Caco-2 (cell line): ENCODE measurements around the gene VPS52. TPM values are rescaled to one million over a fixed set of nuclear protein-coding genes. Genes with fewer than 3 reads are reported as not detected.
A peak's percentile ranks its signal among the peaks of the same experiment; 100 is the strongest.

Experiments used
- Bru-seq: library from RNA; stranded (reverse); fragments of 400-500 nt; gene quantifications from one replicate; lab custom pipeline; 2021; lab: Mats Ljungman, UMichigan
- BruChase-seq, 2 experiments: library from RNA; stranded (reverse); fragments of 400-500 nt; gene quantifications; one replicate each; lab custom pipeline; 2021; lab: Mats Ljungman, UMichigan
- BruUV-seq: library from RNA; stranded (reverse); fragments of 400-500 nt; replicated peaks from 2 replicates; lab custom pipeline; 2021; lab: Mats Ljungman, UMichigan
- CTCF ChIA-PET: fragments of 300-600 bp; sonication (Branson Sonifier 250); formaldehyde crosslinking; loops from one replicate; lab custom pipeline; 2022; ENCODE audit warnings: antibody characterized with exemption; lab: Charles Lee
- POLR2A ChIA-PET: fragments of 300-600 bp; sonication (Branson Sonifier 250); formaldehyde crosslinking; loops from one replicate; lab custom pipeline; 2022; ENCODE audit warnings: antibody characterized with exemption; lab: Charles Lee
- DNase-seq, 2 experiments: peaks; one replicate each; pipeline versions ENCODE4 v3.0.0 to v3.0.0-alpha.2; 2020 to 2022
- H3K27me3 ChIP-seq: replicated peaks from 2 replicates; pipeline ENCODE4 v1.6.0; 2011; ENCODE audit warnings: low read length; ENCODE audit not compliant: control insufficient read depth, insufficient read depth
- H3K36me3 ChIP-seq: 2 replicates; pipeline ENCODE4 v1.5.1; 2011; ENCODE audit warnings: low read length; ENCODE audit not compliant: control insufficient read depth, insufficient read depth
- H3K4me1 ChIP-seq: fragments of 250-450 bp; sonication (Bioruptor Pico); 2 replicates; pipeline ENCODE4 v1.5.1; 2020; ENCODE audit warnings: mild to moderate bottlenecking
- H3K4me3 ChIP-seq: 2 replicates; pipeline ENCODE4 v1.5.1; 2011; ENCODE audit warnings: low read depth, mild to moderate bottlenecking, control low read depth, low read length
- H3K9me3 ChIP-seq: fragments of 250-450 bp; sonication (Bioruptor Pico); 2 replicates; pipeline ENCODE4 v1.5.1; 2020; ENCODE audit warnings: mild to moderate bottlenecking, moderate library complexity
- H3K27ac Mint-ChIP-seq: one replicate; pipeline ENCODE4 v1.8.0; 2022; ENCODE audit warnings: mixed read lengths; ENCODE audit not compliant: unreplicated experiment
- H3K27me3 Mint-ChIP-seq: one replicate; pipeline ENCODE4 v1.8.0; 2022; ENCODE audit warnings: mixed read lengths; ENCODE audit not compliant: insufficient read depth, unreplicated experiment
- H3K36me3 Mint-ChIP-seq: one replicate; pipeline ENCODE4 v1.8.0; 2022; ENCODE audit warnings: mild to moderate bottlenecking, mixed read lengths; ENCODE audit not compliant: insufficient read depth, unreplicated experiment
- H3K4me1 Mint-ChIP-seq: one replicate; pipeline ENCODE4 v1.8.0; 2022; ENCODE audit warnings: low read depth, mixed read lengths; ENCODE audit not compliant: unreplicated experiment
- H3K4me3 Mint-ChIP-seq: one replicate; pipeline ENCODE4 v1.8.0; 2022; ENCODE audit warnings: mild to moderate bottlenecking, moderate library complexity, mixed read lengths; ENCODE audit not compliant: unreplicated experiment
- H3K9me3 Mint-ChIP-seq: one replicate; pipeline ENCODE4 v1.8.0; 2022; ENCODE audit warnings: mixed read lengths; ENCODE audit not compliant: unreplicated experiment
- intact Hi-C: fragments of 100-400 bp; cut with micrococcal nuclease; formaldehyde crosslinking; loops from one replicate; pipeline ENCODE4 v1.10.0; 2022; ENCODE audit not compliant: unreplicated experiment
- long read RNA-seq: library from polyadenylated mRNA; stranded (forward); transcript quantifications from one replicate; pipeline ENCODE4 v2.0.0, GENCODE V29; 2022
- total RNA-seq: library from RNA; stranded (reverse); gene quantifications from 2 replicates; pipeline ENCODE4 v1.2.3, GENCODE V29; 2022
- TF ChIP-seq, protein P1 (sequence below), 2 experiments: fragments of 200-600 bp in 1 of 2; IDR thresholded peaks; 1 replicate in 1 of 2; 2 replicates in 1 of 2; pipeline versions ENCODE4 v1.5.1 to v1.8.0; 2011 to 2022; ENCODE audit warnings: antibody characterized with exemption in 1 of 2, control low read depth in 1 of 2, inconsistent platforms in 1 of 2, low read depth in 1 of 2, low read length in 1 of 2, mild to moderate bottlenecking in 1 of 2, moderate library complexity in 1 of 2; ENCODE audit not compliant: insufficient read depth in 1 of 2, severe bottlenecking in 1 of 2, unreplicated experiment in 1 of 2

Gene VPS52, protein sequence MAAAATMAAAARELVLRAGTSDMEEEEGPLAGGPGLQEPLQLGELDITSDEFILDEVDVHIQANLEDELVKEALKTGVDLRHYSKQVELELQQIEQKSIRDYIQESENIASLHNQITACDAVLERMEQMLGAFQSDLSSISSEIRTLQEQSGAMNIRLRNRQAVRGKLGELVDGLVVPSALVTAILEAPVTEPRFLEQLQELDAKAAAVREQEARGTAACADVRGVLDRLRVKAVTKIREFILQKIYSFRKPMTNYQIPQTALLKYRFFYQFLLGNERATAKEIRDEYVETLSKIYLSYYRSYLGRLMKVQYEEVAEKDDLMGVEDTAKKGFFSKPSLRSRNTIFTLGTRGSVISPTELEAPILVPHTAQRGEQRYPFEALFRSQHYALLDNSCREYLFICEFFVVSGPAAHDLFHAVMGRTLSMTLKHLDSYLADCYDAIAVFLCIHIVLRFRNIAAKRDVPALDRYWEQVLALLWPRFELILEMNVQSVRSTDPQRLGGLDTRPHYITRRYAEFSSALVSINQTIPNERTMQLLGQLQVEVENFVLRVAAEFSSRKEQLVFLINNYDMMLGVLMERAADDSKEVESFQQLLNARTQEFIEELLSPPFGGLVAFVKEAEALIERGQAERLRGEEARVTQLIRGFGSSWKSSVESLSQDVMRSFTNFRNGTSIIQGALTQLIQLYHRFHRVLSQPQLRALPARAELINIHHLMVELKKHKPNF
- total RNA-seq (55.1 and 55.6 TPM in 2 replicates), Bru-seq, nascent RNA (percentile 74 among the genes with signal in this experiment), BruChase-seq, experiment 1, labeled RNA remaining after a 2-hour chase (percentile 76 among the genes with signal in this experiment), BruChase-seq, experiment 2, labeled RNA remaining after a 6-hour chase (percentile 80 among the genes with signal in this experiment)
- long read RNA-seq, transcript VPS52-212 (20 exons, 2,960 nt): major isoform, 35 of 68 reads
- long read RNA-seq, partial matches to known transcripts: 9 of 68 reads
- long read RNA-seq, other reads (novel, unspliced or antisense): 24 of 68 reads

DNA sequence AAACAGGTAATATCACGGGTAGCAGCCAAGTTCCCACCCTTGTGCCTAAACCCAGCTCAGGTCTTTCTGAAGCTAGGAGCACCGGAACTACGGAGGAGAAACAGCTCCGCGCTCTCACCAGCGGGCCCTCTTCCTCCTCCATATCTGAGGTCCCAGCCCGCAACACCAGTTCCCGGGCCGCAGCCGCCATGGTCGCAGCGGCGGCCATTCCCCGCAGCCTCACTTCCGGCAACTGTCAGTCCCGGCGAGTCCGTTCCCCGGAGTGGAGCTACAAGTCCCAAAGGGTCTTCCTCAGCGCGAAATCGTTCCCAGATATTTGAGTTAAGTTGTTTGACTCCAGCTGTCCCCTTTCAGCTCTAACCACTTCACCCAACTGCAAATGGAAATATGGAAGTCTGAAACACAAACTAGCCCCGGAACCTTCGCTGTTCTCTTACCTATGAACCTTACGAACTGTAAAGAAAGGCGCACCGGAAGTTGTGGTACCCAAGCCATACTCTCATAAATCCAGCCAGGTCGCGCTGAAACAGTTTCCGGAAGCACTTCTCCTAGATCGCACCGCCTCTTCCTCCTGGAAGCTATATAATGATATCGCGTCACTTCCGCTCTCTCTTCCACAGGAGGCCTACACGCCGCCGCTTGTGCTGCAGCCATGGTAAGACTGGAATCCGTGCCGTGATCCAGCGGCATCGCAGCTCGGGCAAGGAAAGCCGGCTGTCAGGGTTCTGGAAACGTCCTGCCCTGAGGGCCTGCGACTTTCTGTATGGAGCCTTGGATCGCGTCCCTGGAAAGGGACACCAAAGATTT, at the start of gene VPS52, which contains the start of gene RPS18:
TSS of gene VPS52 (minus strand) at position 409 of the 807 bp plus-strand sequence. CDS start at position 208, 201 bp downstream.
TSS of gene RPS18 (plus strand) at position 608 of the 807 bp plus-strand sequence. CDS start at position 653, 45 bp downstream.
- Mint-ChIP-seq H3K4me3 (peak within 1 kb of the TSS; percentile 95), H3K27ac (peak within 1 kb of the TSS; percentile 100), H3K9me3 (no peaks in the 10 kb centered on the region), H3K27me3 (no peaks in the 10 kb centered on the region), H3K36me3 (peaks cover 55% of the 10 kb centered on the region), H3K4me1 (peaks cover 24% of the 10 kb centered on the region)
- Histone ChIP-seq H3K27me3 (no peaks in the 10 kb centered on the region), H3K4me1 (peaks cover 18% of the 10 kb centered on the region), H3K4me3 (peak within 1 kb of the TSS; percentile 56), H3K9me3 (no peaks in the 10 kb centered on the region), H3K36me3 (peaks cover 9% of the 10 kb centered on the region)
- CTCF ChIA-PET: interaction anchor here (0.6 to 1.3 kb wide), 6 partner anchors 22 to 232 kb away, joined by 3 to 21 read pairs (median 4); partner anchors contain the start of genes CUTA, RGL2 and ZBTB22
- peak; percentile 93 to 97 for DNase-seq
- TF ChIP-seq, protein P1, sequence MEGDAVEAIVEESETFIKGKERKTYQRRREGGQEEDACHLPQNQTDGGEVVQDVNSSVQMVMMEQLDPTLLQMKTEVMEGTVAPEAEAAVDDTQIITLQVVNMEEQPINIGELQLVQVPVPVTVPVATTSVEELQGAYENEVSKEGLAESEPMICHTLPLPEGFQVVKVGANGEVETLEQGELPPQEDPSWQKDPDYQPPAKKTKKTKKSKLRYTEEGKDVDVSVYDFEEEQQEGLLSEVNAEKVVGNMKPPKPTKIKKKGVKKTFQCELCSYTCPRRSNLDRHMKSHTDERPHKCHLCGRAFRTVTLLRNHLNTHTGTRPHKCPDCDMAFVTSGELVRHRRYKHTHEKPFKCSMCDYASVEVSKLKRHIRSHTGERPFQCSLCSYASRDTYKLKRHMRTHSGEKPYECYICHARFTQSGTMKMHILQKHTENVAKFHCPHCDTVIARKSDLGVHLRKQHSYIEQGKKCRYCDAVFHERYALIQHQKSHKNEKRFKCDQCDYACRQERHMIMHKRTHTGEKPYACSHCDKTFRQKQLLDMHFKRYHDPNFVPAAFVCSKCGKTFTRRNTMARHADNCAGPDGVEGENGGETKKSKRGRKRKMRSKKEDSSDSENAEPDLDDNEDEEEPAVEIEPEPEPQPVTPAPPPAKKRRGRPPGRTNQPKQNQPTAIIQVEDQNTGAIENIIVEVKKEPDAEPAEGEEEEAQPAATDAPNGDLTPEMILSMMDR (IDR thresholded peaks at IDR 0.05; ENCODE audit: insufficient read depth in 1 of 2, low read depth in 1 of 2, low read length in 1 of 2, severe bottlenecking in 1 of 2, unreplicated experiment in 1 of 2): no peak
- BruUV-seq: TSS peak; percentile 83
- intact Hi-C loops: loop anchor here (1.0 kb wide), 1 partner anchor 22 kb away; no protein-coding TSS in a partner anchor
- POLR2A ChIA-PET: interaction anchor here (0.6 to 2.3 kb wide), 11 partner anchors 12 to 300 kb away, joined by 3 to 17 read pairs (median 7); partner anchors contain the start of genes CUTA, PFDN6, WDR46 and ZBTB22

DNA sequence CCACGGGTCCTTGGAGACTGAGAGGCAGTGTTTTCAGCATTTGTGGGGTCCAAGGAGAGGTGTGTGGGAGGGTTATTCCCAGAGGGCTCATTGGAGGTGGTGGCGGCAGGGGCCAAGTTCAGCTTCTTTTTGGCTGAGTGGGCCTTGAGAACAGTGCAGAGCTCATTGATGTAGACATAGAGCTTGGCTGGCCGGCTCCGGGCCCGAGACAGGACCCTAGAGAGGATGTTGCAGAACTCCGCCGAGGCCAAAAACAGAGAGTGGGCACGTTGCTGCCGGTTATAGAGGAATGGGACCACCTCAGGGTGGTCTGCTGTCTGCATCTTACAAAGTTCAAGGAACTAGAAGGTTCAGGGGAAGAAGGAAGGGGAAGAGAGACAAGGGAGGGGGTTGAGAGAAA, 49.6 kb upstream of the VPS52 start:
- Histone ChIP-seq H3K27me3 (no peaks in the 10 kb centered on the region), H3K9me3 (no peaks in the 10 kb centered on the region), H3K36me3 (peaks cover 5% of the 10 kb centered on the region), H3K4me1 (peaks cover 11% of the 10 kb centered on the region; the same call in 1 of the 2 replicates), H3K4me3 (no peak overlapping the region)
- Mint-ChIP-seq H3K4me1 (peaks cover 38% of the 10 kb centered on the region), H3K27ac (peak overlapping the region; percentile 90), H3K36me3 (peaks cover 52% of the 10 kb centered on the region), H3K27me3 (no peaks in the 10 kb centered on the region), H3K4me3 (peak overlapping the region; percentile 84), H3K9me3 (no peaks in the 10 kb centered on the region)
- intact Hi-C loops: no loop called here
- BruUV-seq: no TSS peak
- TF ChIP-seq, protein P1 (IDR thresholded peaks at IDR 0.05; ENCODE audit: insufficient read depth in 1 of 2, low read depth in 1 of 2, low read length in 1 of 2, severe bottlenecking in 1 of 2, unreplicated experiment in 1 of 2): no peak
- POLR2A ChIA-PET: no interaction called here
- DNase-seq: no peak
- CTCF ChIA-PET: interaction anchor here (0.5 kb wide), 1 partner anchor 23 kb away, joined by 3 read pairs; no protein-coding TSS in a partner anchor
